A172 (cell line): ENCODE results near the gene TRIP6. TPM values are rescaled to one million over a fixed set of nuclear protein-coding genes. Genes with fewer than 3 reads are reported as not detected.

ENCODE experiments used
- DNase-seq: peaks from one replicate; pipeline ENCODE4 v3.0.0-alpha.2; 2015; ENCODE audit warnings: low spot score
- total RNA-seq: library from RNA; depleted of rRNA; stranded (reverse); fragments of >200 nt; shearing (Covaris generic); gene quantifications from 2 replicates; pipeline ENCODE4 v1.2.3, GENCODE V29; 2014; rRNA removed

The TRIP6 gene, protein sequence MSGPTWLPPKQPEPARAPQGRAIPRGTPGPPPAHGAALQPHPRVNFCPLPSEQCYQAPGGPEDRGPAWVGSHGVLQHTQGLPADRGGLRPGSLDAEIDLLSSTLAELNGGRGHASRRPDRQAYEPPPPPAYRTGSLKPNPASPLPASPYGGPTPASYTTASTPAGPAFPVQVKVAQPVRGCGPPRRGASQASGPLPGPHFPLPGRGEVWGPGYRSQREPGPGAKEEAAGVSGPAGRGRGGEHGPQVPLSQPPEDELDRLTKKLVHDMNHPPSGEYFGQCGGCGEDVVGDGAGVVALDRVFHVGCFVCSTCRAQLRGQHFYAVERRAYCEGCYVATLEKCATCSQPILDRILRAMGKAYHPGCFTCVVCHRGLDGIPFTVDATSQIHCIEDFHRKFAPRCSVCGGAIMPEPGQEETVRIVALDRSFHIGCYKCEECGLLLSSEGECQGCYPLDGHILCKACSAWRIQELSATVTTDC
- total RNA-seq = 157 and 180 TPM in 2 replicates

DNA sequence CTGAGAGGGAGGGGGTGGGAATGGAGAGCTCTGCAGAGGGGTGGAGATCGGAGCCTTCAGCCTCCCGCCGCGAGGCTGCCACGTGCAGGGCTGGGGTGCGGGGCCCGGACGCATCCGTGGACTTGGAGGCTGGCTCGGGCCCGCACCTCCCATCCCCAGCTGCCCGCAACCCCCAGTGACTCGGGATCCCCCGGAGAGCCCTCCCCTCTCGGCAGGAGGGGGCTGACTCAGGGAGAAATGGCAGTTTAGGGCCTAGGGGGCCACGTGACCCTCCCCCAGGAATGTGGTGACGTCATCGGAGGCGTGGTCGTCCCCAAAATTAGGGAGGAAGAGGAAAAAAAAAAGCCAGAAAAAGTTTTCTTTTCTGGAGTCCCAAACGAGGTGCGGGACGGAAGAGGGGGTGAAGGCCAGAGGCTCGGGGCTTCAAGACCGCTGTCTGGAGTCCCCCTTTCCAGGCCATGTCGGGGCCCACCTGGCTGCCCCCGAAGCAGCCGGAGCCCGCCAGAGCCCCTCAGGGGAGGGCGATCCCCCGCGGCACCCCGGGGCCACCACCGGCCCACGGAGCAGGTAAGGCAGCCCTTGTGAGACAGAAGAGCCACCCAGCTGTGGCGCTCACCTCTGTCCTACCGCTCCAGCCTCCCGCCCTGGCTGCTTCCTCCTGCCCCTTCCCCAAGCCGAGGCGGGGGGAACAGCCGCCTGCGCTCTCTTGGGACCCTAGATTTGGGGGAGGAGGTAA lies at the start of gene TRIP6:
TRIP6 (plus strand) TSS at position 348 of the 736 bp plus-strand sequence; CDS start at position 459, 111 bp downstream.
- DNase-seq = peak; percentile 95

DNA sequence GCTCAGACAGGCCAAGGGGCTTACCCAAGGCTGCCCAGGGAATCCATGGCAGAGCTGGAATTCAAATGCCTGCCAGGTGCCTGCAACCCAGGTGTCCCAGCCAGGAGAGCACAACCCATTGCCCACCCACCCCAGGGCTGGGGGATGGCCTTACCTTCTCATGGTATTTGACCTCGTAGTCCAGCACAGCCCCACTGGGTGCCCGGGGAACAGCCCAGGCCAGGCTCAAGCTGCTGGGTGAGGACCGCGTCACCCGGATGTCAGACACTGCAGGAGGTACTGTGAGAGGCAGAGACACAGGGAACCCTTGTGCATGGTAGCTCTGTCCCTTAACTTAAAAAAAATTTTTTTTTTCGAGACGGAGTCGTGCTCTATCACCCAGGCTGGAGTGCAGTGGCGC lies 48.8 kb upstream of the TRIP6 start:
- DNase-seq = no peak

DNA sequence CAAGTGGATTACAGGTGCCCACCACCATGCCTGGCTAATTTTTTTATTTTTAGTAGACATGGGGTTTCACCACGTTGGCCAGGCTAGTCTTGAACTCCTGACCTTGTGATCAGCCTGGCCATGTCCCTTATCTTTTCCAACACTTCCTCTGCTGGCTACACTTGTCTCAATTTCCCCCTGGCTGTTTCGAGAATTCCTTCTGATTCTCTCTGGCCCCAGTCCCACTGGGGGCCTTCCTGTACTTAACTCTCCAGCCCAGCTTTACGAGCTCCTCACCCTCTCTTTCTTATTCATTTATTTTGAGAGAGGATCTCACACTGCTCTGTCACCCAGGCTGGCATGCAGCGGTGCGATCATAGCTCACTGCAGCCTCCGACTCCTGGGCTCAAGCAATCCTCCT lies 48.4 kb upstream of the TRIP6 start:
- no peak for DNase-seq

DNA sequence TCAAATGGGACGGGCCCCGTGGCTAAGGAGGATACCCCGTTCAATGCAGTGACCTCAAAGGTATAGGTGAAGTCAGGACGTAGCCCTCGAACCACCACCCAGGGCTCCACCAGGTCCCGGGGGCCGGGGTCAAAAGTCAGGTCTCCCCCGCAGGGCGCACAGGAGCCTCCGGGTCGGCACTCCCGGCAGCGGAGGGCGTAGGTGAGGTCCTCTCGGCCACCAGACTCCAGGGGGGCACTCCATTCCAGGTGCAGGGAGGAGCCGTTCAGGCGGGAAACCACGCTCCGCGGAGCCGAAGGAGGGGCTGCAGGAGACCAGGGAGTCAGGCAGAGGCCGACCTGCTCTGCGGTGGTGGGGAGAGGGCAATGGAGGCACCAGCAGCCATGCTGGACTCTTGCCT lies 47.6 kb upstream of the TRIP6 start:
- no peak for DNase-seq

DNA sequence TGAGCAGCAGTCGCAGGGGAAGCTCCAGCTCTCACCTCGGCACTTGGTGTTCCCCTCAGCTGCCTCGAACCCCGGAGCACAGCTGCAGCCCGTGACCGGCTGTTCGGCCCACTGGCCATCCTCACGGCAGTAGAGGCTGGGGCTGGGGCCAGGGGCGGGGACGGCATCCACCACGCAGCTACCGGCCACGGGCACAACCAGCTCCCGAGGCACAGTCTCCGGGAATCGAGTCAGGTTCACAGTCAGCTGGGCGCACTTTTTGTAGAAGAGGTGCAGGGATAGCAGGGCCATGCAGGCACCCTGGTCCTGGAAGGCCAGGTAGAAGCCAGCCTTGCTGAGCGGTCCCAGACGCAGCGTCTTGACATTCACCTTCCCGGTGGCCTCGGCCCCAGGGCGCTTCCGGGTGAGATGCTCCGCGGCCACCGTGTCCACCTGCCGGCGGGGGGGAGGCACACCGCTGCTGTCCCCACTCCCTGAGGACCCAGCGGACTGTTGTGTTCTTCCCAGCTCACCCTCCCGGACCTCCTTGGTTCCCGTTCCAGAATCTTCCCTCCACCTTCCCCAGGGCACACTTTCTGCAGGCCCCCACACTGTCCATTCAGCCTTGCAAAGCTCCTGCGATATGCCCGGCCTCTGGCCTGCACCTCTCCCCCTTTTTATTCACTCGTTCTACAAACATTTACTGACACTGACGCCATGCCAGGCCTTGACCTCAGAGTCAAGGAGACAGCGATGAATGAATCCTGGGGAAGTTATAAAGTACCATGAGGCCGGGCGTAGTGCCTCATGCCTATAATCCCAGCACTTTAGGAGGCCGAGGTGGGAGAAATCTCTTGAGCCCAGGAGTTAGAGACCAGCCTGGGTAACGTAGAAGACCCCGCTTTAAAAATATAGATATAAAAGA lies 44.7 kb upstream of the TRIP6 start:
- no peak for DNase-seq

DNA sequence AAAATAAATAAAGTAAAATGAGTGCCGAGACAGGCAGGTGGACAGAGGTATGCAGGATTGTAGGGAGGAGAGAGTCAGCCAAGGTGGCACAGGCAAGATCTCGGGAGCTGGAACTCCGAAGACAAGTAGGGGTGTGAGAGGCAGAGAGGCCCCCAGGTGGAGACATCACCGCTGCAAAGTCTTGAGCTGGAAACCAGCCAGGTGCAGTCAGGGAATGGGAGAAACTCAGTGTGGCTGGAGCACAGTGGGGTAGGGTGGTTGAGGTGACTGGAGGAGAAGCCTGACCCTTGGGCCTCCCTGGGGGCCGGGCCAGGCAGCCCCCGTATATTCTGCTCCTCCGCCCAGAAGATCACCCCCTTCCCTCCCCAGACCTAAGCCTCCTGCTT lies 44.1 kb upstream of the TRIP6 start:
- no peak for DNase-seq

DNA sequence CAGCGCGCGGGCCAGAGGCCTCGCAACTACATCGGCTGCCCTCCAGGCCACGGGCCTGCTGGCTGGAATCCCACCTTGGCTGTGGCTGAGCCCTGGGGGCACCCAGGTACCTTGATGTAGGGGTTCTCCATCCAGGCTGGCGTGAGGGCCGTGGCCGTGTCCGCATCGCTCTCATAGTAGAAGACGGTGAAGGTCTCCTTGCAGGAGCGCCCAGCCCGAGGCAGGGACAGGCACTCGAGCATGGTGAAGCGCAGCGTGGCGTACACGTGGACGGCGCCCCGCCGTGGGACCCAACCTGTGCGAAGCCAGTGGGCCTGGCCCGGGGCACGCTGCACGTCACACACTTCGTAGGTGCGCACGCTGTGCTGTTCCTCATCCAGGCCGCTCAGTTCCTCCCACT lies 43.7 kb upstream of the TRIP6 start:
- DNase-seq = no peak

DNA sequence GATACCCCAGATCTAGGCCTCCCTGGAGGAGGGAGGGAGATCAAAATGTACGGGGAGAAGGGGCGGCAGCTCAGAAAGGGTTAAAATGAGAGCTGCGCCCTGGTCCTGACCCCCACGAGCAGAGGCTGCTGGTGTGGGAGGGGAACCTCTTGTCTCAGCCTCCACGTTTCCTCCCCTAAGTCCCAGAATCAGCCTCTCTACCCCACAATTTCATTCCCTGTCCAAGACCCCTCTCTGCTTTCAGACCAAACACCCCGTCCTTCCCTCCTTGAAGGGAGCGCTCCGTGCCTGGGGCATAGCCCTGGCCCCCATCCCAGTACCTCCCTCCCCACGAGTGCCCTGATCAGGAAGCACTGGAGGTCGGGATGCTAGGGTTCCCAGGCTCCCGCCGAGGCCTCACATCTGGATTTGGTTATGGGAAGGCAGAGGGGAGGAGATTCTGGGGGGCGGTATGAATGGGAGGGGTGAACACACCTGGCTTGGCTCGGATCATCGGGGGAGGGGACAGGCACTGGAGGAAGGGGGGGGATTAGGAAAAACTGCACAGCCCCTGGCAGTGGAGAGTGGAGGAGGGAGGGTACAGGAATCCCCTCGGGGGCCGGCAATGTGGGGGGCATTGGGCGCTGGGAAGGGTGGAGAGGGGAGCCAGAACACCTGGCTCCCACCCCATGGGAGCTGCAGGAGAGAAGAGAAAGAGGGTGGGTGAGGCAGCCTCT lies 42.5 kb upstream of the TRIP6 start:
- DNase-seq = no peak

DNA sequence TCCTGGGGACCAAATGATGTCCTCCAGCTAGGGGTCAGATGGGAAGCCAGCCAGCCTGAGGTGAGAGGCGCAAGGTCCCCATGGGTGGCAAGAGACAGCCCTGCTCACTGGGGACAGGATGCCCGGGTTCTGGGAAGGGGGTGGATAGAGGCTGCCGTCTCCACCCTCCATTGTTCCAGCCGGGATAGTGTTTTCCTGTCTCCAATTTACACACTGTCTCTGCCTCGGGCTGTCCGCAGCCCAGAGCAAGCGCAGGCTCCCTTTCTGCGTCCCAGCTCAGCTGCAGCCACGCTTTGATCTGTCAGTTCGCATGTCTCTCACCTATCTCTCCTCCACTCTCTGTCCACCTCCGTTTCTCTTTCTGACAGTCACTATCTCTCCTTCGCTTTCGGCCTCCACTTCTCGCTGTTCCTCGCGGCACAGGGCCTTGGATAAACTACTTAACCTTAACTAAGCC lies 41.9 kb upstream of the TRIP6 start:
- DNase-seq = no peak

DNA sequence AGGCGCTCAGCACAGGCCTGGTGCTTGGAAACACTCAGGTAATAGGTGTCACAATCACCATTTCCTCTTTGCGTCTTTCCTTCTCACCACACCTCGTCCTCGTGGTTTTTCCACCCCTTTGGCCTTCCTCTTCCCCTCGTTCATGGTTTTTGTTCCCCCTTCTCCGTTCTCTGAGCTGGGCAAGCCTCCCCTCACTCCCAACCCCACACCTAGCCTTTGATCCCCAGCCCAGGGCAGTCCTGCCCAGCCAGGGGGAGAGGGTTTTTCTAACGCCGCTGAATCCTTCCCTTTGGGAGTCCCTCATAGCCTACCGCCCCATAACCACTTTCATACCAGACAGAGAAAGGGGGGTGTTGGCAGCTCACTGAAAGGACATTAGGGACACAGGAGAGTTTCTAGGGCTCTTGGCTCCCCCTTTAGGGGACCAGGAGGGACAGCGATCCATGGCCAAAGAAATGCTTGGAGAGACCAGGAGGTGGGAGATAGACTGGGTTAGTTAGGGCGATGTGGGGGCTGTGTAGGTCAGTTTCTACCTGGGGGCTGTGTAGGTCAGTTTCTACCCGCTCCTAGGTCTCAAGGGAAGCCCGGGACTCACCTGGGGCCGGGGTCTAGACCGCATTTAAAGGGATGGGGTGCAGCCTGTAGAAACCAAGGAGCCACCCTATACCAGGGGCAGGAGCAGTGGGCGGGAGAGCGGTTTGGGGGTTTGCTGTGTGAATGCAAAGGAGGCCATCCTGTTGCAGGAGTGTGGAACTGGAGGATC lies 41.3 kb upstream of the TRIP6 start:
- DNase-seq = peak; percentile 57

DNA sequence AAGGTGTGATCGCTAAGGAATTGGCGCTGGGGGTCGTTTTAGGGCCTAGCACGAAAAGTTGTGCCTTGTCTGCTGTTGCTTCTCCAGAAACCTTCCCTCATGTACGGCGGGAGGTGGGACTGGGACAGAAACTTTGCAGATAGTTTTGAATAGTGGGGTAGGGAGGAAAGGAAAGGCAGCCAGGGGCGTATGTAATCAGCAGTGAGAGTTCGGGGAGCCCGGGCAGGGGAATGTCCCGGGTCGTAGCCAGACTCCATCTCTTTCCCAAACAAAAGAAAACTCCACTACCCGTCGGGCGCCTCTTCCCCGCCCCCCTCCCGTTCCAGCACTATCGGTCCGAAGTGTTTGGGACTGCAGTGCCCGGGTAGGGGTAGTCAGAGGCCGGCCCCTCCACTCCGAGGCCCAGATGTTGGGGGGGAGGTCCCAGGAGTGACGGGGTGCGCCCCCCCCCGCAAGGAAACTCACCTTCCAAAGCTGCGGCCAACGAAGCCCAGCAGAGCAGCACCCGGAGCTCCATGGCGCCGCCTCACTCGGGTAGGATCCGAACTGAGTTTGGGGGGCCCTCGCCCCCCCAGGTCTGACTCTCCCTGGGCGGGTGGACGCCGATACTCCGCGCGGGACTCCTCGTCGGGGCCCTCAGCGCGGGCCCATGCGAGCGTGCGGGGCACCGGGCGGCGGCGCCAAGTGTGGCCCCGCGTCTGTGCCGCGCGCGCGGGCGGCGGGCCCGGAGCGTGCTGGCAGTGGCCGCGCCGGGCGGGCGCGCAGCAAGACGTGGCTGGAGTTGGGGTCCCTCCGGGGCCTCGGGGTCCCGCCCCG lies 40.5 kb upstream of the TRIP6 start:
- DNase-seq = no peak

DNA sequence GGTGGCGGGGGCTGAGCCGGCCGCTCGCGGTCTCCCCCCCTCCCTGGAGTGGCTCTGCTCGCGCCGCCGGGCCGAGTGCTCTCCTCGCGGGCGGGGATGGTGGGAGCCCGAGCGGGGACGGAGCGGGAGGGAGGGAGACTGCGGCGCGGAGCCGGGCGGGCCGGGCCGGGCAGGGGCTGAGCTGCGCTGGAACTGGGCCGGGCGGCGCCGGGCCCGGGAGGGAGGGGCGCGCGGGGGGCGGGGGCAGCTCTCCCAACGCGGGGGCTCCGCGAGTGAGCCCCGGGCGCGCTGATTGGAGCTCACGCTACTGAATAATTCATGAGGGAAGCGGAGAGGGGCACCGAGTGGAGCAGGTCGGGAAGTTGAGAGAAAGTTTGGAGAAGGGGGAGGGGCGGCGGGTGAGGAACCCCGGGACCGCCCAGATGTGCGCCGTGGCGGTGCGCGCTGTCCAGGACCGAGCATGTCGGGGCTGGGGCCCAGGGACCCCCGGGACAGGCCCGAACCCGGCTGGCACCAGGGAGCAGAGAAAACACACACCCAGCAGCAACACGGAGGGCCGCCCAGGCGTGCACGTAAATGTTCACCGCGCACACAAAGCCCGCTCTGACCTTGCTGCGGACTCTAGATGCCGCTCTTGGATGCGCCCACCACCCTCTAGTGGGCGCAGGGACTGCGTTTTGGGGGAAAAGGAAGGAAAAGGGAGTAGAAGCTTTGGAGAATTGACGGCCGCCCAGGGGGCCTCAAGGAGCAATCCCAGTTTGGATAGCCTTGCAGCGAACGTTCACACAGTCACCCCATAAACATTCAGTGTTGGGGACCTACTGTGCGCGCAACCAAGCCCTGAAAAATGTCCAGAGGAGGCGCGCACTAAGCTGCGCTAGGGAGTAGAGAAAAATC lies 39.6 kb upstream of the TRIP6 start, which contains the start of gene EPHB4:
EPHB4 (minus strand) TSS at position 194 of the 897 bp plus-strand sequence. CDS start 493 bp downstream, outside the sequence.
- DNase-seq = peak; percentile 69

DNA sequence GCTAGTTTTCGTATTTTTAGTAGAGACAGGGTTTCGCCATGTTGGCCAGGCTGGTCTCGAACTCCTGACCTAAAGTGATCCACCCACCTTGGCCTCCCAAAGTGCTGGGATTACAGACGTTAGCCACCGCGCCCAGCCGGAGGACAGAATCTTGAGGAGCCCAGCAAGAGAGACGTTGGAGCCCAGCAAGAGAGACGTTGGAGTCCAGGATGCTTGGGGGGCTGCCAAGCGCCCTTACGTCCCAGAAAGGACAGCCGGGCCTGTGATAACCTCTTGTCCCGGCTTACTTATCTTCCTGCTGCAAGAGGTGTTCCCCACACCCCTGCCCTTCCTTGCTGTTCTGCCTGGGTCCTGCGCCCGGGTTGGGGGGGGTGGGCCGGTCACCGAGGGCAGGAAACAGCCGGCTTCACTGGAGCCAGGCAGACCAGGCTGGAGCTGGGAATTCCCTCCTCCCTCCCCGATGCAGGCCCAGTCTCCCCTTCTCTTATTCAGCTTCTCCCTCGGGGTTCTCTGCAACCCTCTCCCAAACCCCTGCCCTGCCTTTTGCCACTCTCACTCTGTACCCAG lies 38.0 kb upstream of the TRIP6 start:
- no peak for DNase-seq

DNA sequence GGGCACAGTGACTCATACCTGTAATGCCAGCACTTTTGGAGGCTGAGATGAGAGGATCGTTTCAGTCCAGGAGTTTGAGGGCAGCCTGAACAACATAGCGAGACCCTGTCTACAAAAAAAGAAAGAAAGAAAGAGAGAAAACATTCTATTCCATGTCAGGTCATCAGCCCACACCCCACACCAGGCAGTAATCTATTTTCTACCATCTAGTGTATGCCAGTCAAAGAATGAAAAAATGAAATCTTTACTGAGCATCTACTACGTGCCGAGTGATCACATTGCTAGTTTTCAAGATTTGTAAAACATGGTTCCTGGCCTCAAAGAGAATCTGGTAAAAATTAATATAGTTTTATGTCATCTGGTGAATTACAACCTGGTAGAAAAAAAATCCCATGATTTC lies 36.8 kb upstream of the TRIP6 start:
- DNase-seq = no peak

DNA sequence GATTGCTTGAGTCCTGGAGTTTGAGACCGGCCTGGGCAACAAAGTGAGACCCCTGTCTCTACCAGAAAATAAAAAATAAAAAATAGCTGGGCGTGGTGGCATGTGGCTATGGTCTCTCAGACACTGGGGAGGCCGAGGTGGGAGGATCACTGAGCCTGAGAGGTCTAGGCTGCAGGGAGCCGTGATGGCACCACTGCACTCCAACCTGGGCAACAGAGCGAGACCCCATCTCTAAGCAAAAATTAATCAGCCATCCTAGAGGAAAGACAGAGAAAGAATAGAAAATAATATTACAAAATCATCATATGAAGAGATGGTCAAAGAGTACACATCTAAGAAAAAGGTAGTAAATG lies 34.9 kb upstream of the TRIP6 start:
- no peak for DNase-seq

DNA sequence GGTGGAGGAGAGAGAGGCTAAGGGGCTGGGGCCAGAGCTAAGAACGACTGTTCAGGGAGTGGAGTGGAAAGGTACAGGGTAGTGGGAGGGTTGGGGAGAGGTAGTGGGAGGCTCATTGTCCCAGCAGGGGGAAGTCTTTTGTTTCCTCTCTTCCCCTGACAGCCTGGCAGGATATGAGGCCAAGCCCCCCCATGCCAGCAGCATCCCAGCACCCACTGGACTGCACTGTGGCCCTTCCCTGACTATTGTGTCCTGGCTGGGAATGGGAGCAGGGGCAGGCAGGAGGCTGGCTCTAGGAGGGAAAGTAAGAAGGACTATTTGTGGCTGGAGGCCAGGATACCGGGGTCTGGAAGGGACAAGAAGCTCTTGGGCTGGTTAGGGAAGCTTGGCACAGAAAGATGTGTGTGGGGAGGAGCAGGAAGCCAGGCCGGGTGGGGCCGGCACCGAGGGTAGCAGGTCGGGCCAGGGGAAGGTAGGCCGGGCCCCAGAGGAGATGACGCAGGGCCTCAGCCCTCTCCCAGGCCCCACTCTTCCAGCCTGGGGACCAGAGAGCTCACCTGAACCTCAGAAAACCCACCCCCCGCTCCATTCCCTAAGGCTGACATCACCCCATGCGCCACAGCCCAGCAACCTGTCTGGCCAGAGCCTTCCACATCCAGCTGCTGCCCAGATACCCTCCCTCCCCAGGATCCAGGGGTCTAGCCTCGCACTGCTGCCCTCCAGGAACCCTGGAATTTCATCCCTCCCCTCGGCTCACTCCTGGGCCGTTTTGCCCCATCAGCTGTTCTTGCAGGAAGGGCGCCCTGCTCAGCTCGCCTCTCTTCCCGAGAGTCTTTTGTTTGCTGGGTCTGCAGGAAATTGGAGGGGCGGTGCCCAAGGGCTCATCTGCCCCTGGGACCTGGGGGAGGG lies 31.0 kb upstream of the TRIP6 start:
- DNase-seq = no peak

DNA sequence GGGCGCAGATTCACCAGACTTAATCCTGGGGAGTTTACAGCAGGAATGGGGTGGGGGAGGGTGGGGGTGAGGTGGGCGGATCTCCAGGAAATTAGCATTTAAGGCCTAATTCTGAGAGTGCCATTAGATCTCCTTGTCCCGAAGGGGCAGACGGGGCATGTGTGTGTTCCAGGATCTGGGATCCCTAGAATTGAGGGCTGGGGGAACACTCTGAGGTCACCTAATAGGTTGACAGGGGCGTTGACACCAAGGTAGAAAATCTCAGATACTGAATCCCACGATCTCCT lies 30.4 kb upstream of the TRIP6 start:
- no peak for DNase-seq
